NCI-H1436 (cell line): ENCODE results near the gene PYGM.
A peak's percentile ranks its signal among the peaks of the same experiment; 100 is the strongest.

Experiments used
- DNase-seq: peaks from one replicate; lab custom pipeline; 2025; lab: John Stamatoyannopoulos, UW

Gene PYGM

DNA sequence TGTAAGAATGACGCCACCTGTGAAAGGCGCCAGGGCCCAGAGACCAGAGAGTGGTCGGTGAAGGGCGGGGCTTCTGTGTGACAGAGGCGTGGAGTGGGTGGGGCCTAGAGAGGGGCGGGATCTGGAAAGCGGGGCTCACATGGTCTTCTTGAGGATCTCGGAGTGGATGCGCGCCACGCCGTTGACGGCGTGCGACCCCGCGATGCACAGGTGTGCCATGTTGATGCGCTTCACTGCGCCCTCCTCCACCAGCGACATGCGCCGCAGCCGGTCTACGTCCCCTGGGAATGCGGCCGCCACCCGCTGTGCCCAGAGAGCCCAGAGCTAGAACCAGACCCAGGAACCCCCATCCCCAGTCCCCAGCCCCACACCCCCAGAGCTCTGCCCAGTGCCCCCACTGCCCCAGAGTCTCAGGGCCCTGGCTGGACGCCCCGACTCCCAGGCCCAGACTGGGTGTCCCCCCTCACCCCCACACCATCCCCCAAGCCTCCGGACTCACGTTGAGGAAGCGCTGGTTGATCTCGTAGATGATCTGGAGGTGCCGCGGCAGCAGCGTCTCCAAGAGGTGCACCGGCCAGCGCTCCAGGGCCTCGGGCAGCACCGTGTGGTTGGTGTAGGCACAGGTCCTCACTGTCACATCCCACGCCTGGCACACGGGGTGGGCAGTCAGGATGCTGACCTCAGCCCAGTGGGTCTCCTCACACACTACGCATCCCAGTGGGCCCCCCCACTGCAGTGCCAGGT lies 6.2 kb downstream of the PYGM start:
- no peak for DNase-seq

DNA sequence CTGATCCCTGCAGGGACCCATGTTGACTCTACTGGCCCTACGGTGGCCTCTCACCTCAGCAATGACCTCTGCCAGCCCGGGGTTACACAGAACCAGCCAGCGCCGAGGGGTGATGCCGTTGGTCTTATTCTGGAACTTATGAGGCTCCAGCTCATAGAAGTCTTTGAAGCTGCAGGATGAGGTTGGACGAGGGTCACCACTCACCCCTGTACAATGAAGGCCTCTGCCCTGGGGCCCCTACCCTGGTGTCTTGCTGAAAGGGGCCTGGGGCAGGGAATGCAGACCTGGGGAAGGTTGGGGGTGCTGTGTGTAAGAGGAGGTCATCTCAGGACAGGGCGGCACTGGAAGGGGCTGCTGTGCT lies 6.8 kb downstream of the PYGM start:
- no peak for DNase-seq

DNA sequence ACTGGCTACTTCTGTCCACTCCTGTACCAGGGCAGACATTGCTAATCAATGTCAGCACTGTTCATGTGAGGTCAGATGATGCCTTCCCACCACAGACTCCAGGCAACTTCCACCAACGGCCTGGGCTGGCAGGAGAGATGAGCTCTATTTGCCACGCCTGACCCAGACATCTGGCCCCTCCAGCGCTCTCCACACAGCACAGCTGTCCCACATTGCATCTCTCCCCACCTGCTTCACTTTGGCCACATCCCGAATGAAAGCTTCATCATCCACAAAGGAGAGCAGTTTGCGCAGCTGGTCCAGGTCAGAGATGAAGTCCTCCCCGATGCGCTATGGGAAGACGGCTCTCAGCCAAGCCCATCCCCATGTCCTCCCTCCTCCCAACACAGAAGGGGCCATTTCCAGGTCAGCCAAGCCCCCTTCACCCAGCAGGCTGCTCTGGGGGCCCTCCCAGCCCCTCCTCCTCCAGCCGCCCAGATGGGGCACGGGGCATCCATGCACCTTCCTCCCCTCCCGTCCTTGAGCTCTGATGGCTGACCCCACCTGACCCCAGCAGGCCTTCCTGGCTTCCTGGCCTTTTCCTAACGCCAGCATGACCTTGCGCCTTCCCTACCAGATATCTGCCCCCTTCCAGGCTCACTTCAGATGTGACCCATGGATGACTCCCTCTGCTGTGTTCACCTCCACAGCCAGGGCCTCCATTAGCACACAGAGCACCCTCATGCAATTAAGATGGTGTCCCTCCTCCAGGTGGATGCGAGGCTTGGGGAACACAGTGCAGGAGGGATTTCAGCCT lies 7.4 kb downstream of the PYGM start:
- no peak for DNase-seq

- DNase-seq = no peak
Observed at GRCh38 chr11:64751580-64751979, 8.2 kb downstream of the PYGM start.

GRCh38 chr11:64751136-64751535 lies 8.6 kb downstream of the PYGM start:
- DNase-seq = no peak

DNA sequence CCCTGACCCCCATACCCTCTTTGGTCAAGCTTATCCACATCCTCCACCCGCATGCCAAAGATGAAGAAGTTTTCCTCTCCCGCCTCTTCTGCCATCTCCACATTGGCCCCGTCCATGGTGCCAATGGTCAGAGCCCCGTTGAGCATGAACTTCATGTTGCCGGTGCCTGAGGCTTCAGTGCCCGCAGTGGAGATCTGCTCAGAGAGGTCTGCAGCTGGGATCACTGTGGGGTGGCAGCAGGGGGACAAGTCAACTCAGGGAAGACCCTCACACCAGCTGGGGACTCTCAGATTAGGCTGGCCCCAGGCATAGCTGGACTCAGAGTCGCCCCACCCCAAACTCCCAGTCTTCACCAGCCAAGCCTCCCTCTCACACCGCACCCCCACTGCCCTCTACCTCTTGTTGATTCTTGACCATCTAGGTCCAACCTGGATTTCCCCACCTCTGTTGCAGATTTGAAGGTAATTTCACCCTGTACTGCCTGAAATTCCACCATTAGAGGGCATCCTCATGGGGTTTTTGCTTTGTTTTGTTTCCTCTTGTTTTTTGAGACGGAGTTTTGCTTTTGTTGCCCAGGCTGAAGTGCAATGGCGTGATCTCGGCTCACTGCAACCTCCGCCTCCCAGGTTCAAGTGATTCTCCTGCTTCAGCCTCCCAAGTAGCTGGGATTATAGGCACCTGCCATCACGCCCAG lies 9.3 kb downstream of the PYGM start:
- DNase-seq = no peak

DNA sequence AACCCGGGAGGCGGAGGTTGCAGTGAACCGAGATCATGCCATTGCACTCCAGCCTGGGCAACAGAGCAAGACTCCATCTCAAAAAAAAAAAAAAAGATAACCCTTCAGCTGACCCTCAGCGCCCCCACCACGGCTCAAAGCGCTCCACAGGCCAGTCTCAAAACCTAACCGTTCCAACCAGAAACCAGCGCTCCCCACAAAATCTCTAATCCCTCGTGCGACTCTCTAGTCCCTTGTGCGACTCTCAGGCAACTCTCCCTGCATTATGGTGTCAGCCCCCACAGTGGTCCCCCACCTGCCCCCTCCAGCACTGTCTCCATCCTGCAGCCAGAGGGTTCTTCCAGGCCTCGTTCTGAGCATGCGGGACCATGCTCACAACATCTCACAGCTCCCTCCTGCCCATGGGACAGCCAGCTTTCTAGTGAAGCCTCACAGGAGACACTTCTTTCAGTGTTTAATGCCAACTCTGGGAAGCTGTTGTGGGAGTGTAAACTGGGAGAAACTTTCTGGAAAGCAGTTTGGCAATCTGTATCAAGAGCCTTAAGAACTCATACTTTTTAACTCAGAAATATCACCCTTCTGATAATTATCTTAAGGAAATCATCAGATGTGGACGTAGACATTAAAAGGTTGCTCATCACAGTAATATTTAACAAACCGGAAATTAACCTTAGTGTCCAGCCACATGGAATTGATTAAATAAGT lies 11.7 kb downstream of the PYGM start:
- no peak for DNase-seq

GRCh38 chr11:64746486-64746885 lies 13.3 kb downstream of the PYGM start:
- DNase-seq = no peak

DNA sequence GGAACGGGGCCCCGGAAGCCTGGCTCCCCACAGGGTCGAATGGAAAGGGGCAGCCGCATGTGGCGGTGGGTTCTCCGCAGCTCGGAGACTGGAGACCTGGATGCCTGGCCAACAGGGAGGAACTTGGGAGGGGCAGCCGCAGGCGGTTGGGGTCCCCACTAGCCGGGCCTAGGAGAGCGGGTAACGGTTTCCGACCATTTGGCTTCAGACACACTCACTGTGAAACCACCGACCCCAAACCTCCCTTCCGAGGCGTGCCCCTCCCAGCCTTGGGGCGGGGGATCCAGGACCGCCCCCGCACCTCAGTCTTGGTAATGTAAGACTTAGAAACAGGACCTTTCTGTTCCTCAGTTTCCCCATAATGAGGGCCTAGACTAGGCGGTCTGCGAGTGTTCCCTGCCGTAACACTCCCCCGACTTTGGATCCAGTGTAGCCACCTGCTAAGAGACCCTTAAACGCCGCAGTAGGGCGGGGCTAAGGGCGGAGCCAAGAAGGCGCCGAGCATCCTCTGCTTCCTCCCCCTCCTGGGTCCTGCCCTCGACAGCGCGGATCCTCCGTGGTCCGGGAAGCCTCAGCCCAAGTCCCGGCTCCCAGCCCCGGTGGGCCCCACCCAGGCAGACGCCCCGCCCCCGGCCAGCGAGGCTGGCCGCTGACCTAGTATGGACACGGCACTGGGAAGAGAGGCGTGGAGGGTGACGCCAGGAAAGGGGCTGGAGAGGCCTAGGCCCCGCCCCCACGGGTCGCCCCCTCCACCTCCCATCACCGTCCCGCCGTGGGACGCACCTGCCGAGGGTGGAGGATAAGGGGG lies 14.0 kb downstream of the PYGM start:
- no peak for DNase-seq

GRCh38 chr11:64745189-64745520 lies 14.6 kb downstream of the PYGM start:
- no peak for DNase-seq

GRCh38 chr11:64744544-64745188 lies 15.1 kb downstream of the PYGM start:
- DNase-seq = no peak

- DNase-seq = no peak
Observed at GRCh38 chr11:64743591-64744543, 15.9 kb downstream of the PYGM start, which contains the start of gene RASGRP2. Gene RASGRP2, minus strand, starts transcription at chr11:64744142. Its CDS starts 1,276 bp downstream, at chr11:64742866.

DNA sequence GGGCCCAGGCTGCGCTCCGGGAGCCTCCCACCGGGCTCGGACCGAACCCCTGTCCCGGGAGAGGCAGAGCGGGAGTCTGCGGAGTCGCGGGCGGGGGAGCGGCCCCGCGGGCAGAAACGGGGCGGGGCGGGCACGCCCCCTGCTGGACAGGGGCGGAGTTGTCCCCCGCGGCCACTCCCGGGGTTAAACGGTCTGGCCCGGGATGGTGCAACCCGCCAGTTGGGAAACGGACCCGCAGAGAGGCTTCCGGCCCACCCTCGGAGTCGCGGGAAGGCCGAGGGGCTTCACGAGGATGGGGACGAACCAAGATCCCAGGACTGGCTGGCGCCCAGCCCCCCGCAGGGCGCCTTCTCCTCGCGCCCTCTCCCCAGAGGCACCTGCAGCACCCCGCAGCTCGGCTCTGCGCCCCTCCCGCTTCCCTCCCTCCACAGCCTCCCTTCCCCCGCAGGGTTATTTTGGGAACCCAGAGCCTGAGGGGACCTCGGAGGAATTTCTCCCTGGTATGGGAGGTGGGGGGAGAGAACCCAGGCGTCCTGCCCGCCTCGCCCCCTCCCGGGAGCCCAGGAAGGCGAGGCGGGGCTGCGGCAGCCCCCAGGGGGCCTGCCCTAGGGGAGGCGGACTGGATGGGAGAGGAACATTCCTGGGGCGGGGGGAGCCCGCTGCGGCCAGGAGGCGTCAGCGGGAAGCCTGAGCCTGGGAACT lies 16.7 kb downstream of the PYGM start:
- DNase-seq = peak; percentile 24

GRCh38 chr11:64742087-64742888 lies 17.5 kb downstream of the PYGM start:
- DNase-seq = no peak

DNA sequence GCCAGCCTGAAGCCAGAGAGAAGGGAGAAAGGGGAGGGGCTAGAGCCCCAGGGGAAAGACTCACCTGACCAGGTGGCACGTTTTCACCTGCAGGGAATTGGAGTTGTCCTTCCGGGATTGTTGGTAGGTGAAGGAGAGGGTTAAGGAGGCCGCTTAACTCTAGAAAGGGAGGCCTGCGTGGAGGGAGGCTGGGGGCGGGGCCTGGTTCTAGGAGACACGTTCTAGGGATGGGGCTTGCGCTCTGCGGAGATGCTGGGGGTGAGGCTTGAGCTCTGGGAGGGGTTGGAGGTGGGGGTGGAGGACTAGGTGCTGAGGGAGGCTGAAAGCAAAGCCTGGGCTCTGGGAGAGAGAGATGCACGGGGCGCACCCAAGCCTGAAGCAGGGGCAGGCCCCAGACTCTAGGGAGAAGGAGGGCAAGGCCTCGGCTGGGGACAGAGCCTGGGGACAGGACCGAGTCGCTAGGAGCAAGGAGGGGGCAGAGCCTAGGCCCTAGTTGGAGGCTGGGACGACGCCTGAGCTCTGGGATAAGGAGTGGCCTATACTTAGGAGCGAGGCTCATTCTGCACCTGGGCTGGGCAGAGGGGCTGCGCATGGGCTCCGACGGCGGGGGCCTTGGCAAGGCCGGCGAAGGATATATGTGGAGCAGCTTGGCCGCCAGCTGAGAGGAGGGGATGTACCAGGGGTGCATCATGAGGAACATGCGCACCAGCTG lies 18.2 kb downstream of the PYGM start:
- no peak for DNase-seq

GRCh38 chr11:64739871-64740270 lies 19.9 kb downstream of the PYGM start:
- no peak for DNase-seq

- no peak for DNase-seq
Observed at GRCh38 chr11:64736654-64737053, 23.1 kb downstream of the PYGM start.
